ENCODE results near the gene SWI5.
A peak's percentile ranks its signal among the peaks of the same experiment; 100 is the strongest.

SWI5 gene

GRCh38 chr9:128280084-128280622 lies 4.1 kb downstream of the SWI5 start:
- DNase-seq: no peak
- no peaks in the 10 kb centered on the region for H3K27me3 Mint-ChIP-seq
- no peaks in the 10 kb centered on the region for H3K9me3 Mint-ChIP-seq
- H3K36me3 Mint-ChIP-seq (ENCODE audit: low read depth): peaks cover 16% of the 10 kb centered on the region
- H3K4me1 Mint-ChIP-seq (ENCODE audit: low read depth): peaks cover 30% of the 10 kb centered on the region
- H3K27ac Mint-ChIP-seq: peak overlapping the region; percentile 7
- H3K4me3 Mint-ChIP-seq: no peak overlapping the region

GRCh38 chr9:128282500-128282899 lies 6.4 kb downstream of the SWI5 start:
- H3K4me3 Mint-ChIP-seq: no peak overlapping the region
- H3K4me1 Mint-ChIP-seq (ENCODE audit: low read depth): peaks cover 12% of the 10 kb centered on the region
- no peaks in the 10 kb centered on the region for H3K9me3 Mint-ChIP-seq
- no peak overlapping the region for H3K27ac Mint-ChIP-seq
- no peak for DNase-seq
- H3K27me3 Mint-ChIP-seq: no peaks in the 10 kb centered on the region
- H3K36me3 Mint-ChIP-seq (ENCODE audit: low read depth): peaks cover 19% of the 10 kb centered on the region

DNA sequence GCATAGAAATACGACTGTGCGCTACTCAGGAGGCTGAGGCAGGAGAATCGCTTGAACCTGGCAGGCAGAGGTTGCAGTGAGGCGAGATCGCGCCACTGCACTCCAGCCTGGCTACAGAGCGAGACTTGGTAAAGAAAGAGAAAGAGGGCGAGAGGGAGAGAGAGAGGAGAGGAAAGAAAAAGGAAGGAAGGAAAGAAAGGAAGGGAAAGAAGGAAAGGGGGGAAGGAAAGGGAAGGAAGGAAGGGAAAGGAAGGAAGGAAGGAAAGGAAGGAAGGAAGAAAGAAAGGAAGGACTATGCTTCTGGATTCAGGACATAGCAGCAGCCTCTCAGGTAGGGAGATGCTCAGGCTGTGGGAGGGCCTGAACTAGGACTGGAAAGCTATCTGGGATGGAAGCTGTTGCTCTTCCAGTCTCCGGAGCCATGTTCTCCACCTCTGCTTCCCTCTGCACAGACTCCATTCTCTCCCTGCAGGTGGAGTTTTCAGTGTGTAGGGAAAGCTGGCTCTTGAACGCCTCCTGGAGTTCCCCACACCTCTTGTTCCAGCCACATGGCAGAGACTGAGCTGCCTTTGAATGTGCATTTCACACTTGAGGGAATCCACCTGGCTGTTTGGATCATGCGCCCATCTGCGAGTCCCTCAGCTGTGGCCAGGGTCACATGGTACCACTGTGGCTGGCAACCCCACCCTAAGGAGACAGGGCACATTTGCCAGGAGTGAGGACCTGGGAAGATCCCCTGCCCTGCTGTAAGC lies 9.1 kb downstream of the SWI5 start:
- Mint-ChIP-seq H3K4me1 (ENCODE audit: low read depth) (peaks cover under 1% of the 10 kb centered on the region), H3K27me3 (no peaks in the 10 kb centered on the region), H3K4me3 (no peak overlapping the region), H3K36me3 (ENCODE audit: low read depth) (peaks cover 25% of the 10 kb centered on the region), H3K27ac (no peak overlapping the region), H3K9me3 (no peaks in the 10 kb centered on the region)
- DNase-seq: no peak

DNA sequence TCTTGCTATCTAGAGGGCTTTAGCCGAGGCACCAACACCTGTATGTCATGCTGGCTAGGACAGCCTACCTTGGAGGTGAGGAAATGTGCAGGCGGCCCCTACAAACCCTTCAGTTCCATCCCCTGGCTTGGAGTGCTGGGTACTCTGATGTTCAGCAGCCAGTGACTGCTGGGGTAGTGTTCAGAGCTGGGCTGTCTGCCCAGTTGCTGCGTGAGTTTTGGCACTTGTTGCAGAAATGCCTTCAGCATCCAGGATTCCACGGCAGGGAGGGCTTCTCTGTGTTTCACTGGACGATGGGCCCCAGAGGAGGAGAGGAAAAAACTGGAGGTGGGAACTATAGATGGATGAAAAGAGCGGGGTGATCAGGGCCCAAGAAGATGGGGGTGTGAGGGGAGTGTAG lies 10.4 kb downstream of the SWI5 start:
- H3K27ac Mint-ChIP-seq: no peak overlapping the region
- H3K36me3 Mint-ChIP-seq (ENCODE audit: low read depth): peaks cover 25% of the 10 kb centered on the region
- H3K4me1 Mint-ChIP-seq (ENCODE audit: low read depth): no peaks in the 10 kb centered on the region
- DNase-seq: no peak
- no peaks in the 10 kb centered on the region for H3K27me3 Mint-ChIP-seq
- no peaks in the 10 kb centered on the region for H3K9me3 Mint-ChIP-seq
- no peak overlapping the region for H3K4me3 Mint-ChIP-seq

DNA sequence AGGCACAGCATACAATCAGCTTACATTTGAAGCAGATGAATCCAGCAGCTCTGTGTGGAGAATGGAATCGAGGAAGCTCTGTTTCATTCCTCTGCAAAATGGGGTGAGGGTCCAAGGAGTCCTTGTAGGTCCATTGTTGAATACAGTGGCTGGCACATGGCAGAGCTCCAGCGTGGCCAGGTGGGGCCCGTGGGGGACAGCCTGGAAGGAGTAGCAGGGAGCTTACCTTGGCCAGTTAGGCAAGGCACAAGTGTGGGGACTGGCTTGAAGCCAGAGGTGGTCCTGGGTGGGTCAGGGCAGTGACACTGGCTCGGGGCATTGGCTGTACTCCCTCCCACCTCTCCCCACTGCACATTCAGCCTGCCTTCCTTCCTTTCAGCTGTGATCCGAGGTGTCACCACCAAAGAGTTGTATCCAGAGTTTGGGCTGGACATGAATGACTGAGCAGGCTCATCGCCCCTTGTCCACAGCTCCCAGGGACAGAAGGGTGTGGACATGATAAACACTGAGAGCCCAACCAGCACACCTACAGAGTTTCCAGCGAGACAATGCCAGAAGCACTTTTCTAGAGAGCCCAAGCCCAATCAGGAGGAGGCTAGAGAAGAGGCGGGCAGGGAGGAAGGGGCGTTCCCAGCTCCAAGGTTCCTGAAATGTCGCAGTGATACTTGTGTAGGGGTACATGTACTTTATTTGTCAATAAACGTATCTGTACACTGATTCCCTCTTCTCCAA lies 12.4 kb downstream of the SWI5 start:
- Mint-ChIP-seq H3K27me3 (no peaks in the 10 kb centered on the region), H3K4me1 (ENCODE audit: low read depth) (no peaks in the 10 kb centered on the region), H3K36me3 (ENCODE audit: low read depth) (peaks cover 25% of the 10 kb centered on the region), H3K4me3 (no peak overlapping the region), H3K27ac (no peak overlapping the region), H3K9me3 (no peaks in the 10 kb centered on the region)
- DNase-seq: no peak

DNA sequence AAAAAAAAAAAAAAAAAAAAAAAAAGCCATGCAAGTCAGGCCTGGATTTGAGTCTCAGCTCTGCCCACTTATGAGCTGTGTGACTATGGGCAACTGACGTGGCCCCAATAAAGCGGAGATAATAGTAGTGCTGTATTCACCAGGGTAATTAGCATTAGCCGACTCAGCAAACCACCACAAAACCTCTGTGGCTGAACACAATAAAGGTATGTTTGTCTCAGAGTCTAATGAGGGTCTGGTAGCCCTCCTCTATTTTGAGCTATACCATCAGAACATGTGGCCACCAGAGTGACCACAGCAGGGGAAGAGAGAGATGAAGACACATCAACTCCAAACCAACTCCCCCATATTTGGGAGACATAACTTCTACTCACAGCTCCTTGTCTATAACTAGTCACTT lies 15.9 kb downstream of the SWI5 start:
- Mint-ChIP-seq H3K36me3 (ENCODE audit: low read depth) (peaks cover 13% of the 10 kb centered on the region), H3K27me3 (no peaks in the 10 kb centered on the region), H3K4me1 (ENCODE audit: low read depth) (peaks cover 2% of the 10 kb centered on the region), H3K9me3 (no peaks in the 10 kb centered on the region), H3K4me3 (no peak overlapping the region), H3K27ac (no peak overlapping the region)
- no peak for DNase-seq

DNA sequence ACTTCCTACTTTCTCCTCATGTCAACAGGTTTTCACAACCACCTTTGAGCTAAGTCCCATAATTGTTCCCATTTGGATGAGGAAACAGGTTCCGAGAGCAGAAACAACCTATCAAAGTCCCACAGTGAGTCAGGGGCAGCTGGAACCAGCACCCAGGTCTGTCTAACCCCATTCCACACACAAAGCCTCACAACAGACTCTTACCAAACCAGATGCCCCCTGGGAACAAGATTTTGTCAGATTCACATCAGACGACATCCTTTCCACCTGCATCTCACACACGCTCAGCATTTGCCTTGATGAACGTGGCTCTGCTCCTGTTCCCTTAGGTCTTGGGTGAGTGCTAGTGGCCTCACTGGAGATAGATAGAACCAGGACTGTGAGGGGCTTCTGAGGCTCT lies 17.0 kb downstream of the SWI5 start:
- no peaks in the 10 kb centered on the region for H3K27me3 Mint-ChIP-seq
- H3K4me3 Mint-ChIP-seq: no peak overlapping the region
- no peak for DNase-seq
- H3K9me3 Mint-ChIP-seq: no peaks in the 10 kb centered on the region
- peaks cover 2% of the 10 kb centered on the region for H3K4me1 Mint-ChIP-seq (ENCODE audit: low read depth)
- peaks cover 9% of the 10 kb centered on the region for H3K36me3 Mint-ChIP-seq (ENCODE audit: low read depth)
- no peak overlapping the region for H3K27ac Mint-ChIP-seq

GRCh38 chr9:128294142-128294541 lies 18.1 kb downstream of the SWI5 start:
- Mint-ChIP-seq H3K27ac (no peak overlapping the region), H3K36me3 (ENCODE audit: low read depth) (peaks cover under 1% of the 10 kb centered on the region), H3K4me1 (ENCODE audit: low read depth) (peaks cover 2% of the 10 kb centered on the region), H3K4me3 (no peak overlapping the region), H3K9me3 (no peaks in the 10 kb centered on the region), H3K27me3 (no peaks in the 10 kb centered on the region)
- no peak for DNase-seq

GRCh38 chr9:128296340-128297220 lies 20.5 kb downstream of the SWI5 start:
- H3K36me3 Mint-ChIP-seq (ENCODE audit: low read depth): no peaks in the 10 kb centered on the region
- H3K27ac Mint-ChIP-seq: no peak overlapping the region
- no peaks in the 10 kb centered on the region for H3K27me3 Mint-ChIP-seq
- peaks cover 2% of the 10 kb centered on the region for H3K4me1 Mint-ChIP-seq (ENCODE audit: low read depth)
- DNase-seq: no peak
- H3K9me3 Mint-ChIP-seq: no peaks in the 10 kb centered on the region
- H3K4me3 Mint-ChIP-seq: no peak overlapping the region

- Mint-ChIP-seq H3K27ac (peak overlapping the region; percentile 3), H3K4me1 (ENCODE audit: low read depth) (peaks cover 2% of the 10 kb centered on the region)
Measured at GRCh38 chr9:128297221-128297773, 21.2 kb downstream of the SWI5 start.

DNA sequence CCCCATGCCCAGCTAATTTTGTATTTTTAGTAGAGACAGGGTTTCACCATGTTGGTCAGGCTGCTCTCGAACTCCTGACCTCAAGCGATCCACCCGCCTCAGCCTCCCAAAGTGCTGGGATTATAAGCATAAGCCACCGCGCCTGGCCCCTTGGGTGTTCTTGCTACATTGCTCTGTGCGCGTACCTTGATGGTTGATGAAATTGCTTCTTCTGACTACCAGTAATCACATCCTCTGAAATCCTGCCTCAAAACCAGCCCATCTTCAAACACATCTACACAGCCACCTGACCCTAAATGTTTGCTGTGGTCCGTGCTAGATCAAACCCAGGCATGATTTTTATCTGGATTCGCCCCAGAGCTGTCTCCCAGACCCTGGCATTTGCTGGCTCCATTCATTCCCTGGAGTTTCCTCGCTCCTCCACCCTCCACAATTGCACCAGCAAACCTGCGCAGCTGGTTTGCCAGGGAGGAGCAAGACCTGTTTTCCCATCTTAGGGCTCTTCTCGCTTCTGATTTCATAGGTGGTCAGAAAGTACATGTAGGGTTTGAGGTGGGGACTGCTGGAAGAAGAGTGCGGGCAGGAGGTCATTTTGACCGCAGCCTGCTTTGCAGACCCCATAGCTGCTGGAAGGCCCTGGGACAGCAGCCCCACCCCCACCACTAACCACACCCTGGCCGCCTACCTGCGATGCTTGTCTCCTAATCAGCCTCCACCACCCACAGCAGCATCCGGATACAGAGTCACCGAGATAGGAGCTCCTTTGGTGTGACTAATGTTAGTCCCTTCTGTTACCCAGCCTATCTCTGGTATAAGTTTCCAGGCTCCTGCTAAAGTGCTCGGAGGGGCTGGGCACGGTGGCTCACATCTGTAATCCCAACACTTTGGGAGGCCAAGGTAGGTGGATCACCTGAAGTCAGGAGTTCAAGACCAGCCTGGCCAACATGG lies 22.7 kb downstream of the SWI5 start:
- Mint-ChIP-seq H3K27ac (peak overlapping the region; percentile 19), H3K36me3 (ENCODE audit: low read depth) (no peaks in the 10 kb centered on the region)
- no peak for DNase-seq

More at GRCh38 chr9:128297221-128297773, 21.2 kb downstream of the SWI5 start:
- Mint-ChIP-seq H3K4me3 (no peak overlapping the region), H3K36me3 (ENCODE audit: low read depth) (no peaks in the 10 kb centered on the region), H3K27me3 (no peaks in the 10 kb centered on the region), H3K9me3 (no peaks in the 10 kb centered on the region)
- DNase-seq: no peak

DNA sequence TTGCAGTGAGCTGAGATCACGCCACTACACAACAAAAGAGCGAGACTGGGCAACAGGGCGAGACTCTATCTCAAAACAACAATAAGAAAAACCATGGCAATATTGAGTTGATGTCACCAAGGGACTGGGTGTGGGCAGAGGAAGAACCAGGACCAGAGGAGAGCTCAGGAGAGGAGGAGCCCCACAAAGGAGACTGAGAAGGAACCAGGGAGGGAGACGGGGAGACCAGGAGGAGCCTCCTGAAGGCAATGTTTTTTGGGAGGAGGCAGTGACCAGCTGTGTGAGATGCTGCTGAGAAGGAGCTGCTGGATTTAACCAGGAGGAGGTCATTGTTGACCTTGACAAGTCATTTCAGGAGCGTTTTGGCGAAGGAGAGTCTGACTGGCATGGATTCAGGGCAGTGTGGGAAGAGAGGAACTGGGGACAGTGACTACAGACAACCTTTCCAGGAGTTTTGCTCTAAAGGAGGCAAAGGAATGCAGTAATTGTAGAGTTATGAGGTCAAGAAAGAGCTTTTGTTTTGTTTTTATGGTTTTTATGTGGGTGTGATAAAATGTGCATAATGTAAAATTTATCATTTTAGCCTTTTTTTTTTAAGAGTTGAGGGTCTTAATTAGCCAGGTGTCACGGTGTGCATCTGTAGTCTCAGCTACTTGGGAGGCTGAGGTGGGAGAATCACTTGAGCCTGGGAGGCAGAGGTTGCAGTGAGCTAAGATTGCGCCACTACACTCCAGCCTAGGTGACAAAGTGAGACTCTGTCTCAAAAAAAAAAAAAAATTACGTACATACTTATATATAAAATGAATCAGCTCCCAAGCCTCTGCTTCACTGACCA lies 28.3 kb downstream of the SWI5 start:
- no peak for DNase-seq
- no peak overlapping the region for H3K4me3 Mint-ChIP-seq
- H3K9me3 Mint-ChIP-seq: no peaks in the 10 kb centered on the region
- H3K27me3 Mint-ChIP-seq: no peaks in the 10 kb centered on the region
- H3K36me3 Mint-ChIP-seq (ENCODE audit: low read depth): peaks cover 21% of the 10 kb centered on the region
- H3K27ac Mint-ChIP-seq: no peak overlapping the region
- H3K4me1 Mint-ChIP-seq (ENCODE audit: low read depth): peaks cover 1% of the 10 kb centered on the region

More for the DNA sequence above, 22.7 kb downstream of the SWI5 start:
- no peaks in the 10 kb centered on the region for H3K9me3 Mint-ChIP-seq
- peaks cover 2% of the 10 kb centered on the region for H3K4me1 Mint-ChIP-seq (ENCODE audit: low read depth)
- no peaks in the 10 kb centered on the region for H3K27me3 Mint-ChIP-seq
- no peak overlapping the region for H3K4me3 Mint-ChIP-seq

DNA sequence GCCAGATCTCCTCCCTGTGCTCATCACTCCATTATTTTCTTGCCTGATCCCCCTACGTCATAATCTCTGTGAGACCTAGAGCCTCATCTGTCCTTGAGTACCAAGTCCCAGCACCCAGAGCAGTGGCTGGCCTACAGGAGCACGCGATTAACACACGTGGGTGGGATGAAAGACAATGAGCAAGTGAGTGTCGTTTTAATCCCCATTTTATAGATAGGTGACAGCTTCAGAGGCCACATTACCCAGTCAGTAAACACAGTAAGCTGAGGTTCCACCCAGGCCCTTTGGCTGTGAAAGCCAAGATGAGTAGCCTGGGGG lies 28.9 kb downstream of the SWI5 start:
- H3K9me3 Mint-ChIP-seq: no peaks in the 10 kb centered on the region
- no peak for DNase-seq
- H3K27me3 Mint-ChIP-seq: no peaks in the 10 kb centered on the region
- no peak overlapping the region for H3K4me3 Mint-ChIP-seq
- peaks cover 27% of the 10 kb centered on the region for H3K36me3 Mint-ChIP-seq (ENCODE audit: low read depth)
- H3K4me1 Mint-ChIP-seq (ENCODE audit: low read depth): peaks cover 1% of the 10 kb centered on the region
- H3K27ac Mint-ChIP-seq: no peak overlapping the region

Measured in activated T-cell treated with anti-CD3 and anti-CD28 coated beads, Interleukin-2, amount 50 U/mL, for 24 hours (primary cell).